HG02571 (cell line): Measurements from ENCODE around the gene BTG1.
"Not testable (repeated sequence)": the region's sequence is repeated elsewhere in the genome, so short reads cannot be mapped to it uniquely, and the experiment has no call there.

Experiments
- ATAC-seq: cut with Tn5 transposase; IDR thresholded peaks from one replicate; pipeline ENCODE4 v1.9.1; 2021; ENCODE audit warnings: mild to moderate bottlenecking, moderate library complexity; ENCODE audit not compliant: unreplicated experiment

Gene BTG1

DNA sequence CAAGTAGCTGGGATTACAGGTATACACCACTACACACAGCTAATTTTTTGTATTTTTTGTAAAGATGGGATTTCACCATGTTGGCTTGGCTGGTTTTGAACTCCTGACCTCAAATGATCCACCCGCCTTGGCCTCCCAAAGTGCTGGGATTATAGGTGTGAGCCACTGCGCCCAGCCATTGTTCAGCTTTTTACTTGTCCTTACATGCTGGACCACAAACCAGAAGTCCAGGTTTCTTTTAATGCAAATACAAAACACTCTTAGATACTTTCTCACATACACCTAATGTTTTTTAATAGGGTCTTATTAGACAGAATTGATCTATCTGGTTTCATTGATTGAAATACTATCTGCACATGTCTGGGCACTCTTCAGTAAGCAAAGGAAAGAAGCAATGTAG, 40.5 kb downstream of the BTG1 start:
- ATAC-seq: no peak

GRCh38 chr12:92102606-92103005, 43.0 kb downstream of the BTG1 start:
- no peak for ATAC-seq

DNA sequence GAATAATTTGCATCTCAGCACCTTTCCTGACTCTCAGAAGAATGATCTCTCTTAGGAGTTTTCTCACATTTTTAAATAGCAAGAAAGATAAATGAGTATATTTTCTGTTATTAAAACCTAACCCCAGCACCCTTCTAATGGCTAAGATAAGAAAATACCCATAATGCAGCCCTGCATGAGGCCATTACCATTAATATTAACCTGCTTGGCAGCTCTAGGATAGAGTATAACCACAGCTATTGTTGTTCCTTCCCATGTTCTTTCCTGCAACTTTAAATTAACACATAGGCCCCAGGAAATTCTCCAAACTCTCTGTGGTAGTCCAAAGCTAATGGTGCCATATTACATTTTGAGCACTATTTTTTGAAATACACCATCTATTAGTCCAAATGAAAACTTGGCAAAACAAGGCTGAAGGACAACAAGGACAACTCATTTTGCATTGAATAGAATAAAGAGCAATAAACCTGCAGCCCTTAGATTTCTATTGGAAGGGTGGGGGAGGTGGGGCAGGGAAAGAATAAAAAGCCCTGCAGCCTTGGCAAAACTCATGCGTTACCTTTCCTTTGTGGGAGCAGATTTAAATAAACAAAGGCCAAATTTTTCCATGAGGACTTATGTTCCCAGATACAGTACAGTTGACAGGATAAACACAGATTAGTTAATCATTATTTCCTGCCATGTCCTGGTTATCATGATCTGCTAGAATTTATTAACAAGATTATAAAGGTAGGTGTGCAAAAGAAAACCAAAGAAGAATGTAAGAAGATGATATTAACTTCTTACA, 46.9 kb downstream of the BTG1 start:
- no peak for ATAC-seq

DNA sequence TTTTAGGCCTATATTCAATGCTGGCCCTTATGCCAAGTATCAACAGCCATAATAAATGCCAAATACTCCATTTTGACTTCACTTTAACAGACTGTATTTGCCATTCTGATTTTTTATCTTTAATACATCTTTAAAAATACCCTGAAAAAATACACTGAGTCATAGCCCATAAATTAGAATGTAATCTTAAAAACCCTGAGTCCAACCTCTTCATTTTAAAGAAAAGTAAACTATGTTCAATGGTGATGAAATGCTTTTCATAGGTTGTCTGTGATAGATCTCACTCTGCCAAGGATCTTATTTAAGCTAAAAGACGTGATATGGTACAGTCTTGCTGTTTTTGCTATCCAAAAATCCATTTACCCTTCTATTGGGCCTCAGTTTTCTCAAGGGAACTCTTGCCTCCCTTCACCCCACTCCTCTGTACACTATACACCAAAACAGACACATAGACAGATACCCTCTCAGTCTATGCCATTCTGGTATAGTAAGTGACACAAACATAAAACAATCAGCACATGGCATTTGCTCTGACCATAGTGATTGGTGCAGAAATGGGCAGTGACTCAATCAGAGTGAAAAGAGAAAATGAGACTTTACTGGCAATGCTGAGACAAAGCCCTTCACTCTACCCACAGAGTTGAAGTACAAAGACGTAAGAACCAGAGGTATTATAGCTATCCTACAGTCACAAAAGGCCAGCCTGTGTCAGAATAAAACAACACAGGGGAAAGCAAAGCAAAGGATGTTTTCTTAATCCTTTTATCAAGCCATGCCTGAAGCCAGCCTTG, 49.1 kb downstream of the BTG1 start:
- ATAC-seq: no peak

GRCh38 chr12:92094751-92095161, 50.9 kb downstream of the BTG1 start:
- no peak for ATAC-seq

- ATAC-seq: not testable (repeated sequence)
These were observed 51.3 kb downstream of the BTG1 start for GRCh38 chr12:92094301-92094700.
